Panc1 (cell line): Measurements from ENCODE around the gene MXRA8.

Experiments
- POLR2AphosphoS5 ChIP-seq: IDR thresholded peaks from 2 replicates; pipeline ENCODE4 v1.6.1; 2012; ENCODE audit warnings: mild to moderate bottlenecking, low read depth, low read length, moderate library complexity
- REST ChIP-seq, 2 experiments: IDR thresholded peaks; 2 replicates each; pipeline ENCODE4 v1.6.1; 2011 to 2012; ENCODE audit warnings: low read depth in 2 of 2, control low read depth in 1 of 2, low read length in 1 of 2, mild to moderate bottlenecking in 1 of 2, moderate library complexity in 1 of 2; ENCODE audit not compliant: insufficient read depth in 1 of 2
- SIN3A ChIP-seq: IDR thresholded peaks from 2 replicates; pipeline ENCODE4 v1.6.1; 2012; ENCODE audit warnings: low read depth, mild to moderate bottlenecking, low read length, moderate library complexity, borderline replicate concordance; ENCODE audit not compliant: insufficient read depth
- TCF7L2 ChIP-seq: IDR thresholded peaks from 2 replicates; pipeline ENCODE4 v1.6.1; 2011; ENCODE audit warnings: mild to moderate bottlenecking, low read depth, low read length, inconsistent platforms
- TF ChIP-seq, protein P1 (sequence below): fragments of 450-650 bp; IDR thresholded peaks from 2 replicates; pipeline ENCODE4 v1.5.1; 2017; ENCODE audit warnings: mild to moderate bottlenecking

GRCh38 chr1:1310476-1311053, 47.8 kb downstream of the MXRA8 start:
- TF ChIP-seq, protein P1, sequence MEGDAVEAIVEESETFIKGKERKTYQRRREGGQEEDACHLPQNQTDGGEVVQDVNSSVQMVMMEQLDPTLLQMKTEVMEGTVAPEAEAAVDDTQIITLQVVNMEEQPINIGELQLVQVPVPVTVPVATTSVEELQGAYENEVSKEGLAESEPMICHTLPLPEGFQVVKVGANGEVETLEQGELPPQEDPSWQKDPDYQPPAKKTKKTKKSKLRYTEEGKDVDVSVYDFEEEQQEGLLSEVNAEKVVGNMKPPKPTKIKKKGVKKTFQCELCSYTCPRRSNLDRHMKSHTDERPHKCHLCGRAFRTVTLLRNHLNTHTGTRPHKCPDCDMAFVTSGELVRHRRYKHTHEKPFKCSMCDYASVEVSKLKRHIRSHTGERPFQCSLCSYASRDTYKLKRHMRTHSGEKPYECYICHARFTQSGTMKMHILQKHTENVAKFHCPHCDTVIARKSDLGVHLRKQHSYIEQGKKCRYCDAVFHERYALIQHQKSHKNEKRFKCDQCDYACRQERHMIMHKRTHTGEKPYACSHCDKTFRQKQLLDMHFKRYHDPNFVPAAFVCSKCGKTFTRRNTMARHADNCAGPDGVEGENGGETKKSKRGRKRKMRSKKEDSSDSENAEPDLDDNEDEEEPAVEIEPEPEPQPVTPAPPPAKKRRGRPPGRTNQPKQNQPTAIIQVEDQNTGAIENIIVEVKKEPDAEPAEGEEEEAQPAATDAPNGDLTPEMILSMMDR, result no peak
- TF ChIP-seq POLR2AphosphoS5 (no peak; the same call in 1 of the 2 replicates), REST (IDR thresholded peaks at IDR 0.05; ENCODE audit: insufficient read depth in 1 of 2, low read depth in 2 of 2, low read length in 1 of 2) (no peak), SIN3A (no peak), TCF7L2 (no peak)
